Measurements from ENCODE around the gene TLE5.
"Not testable (repeated sequence)": the region's sequence is repeated elsewhere in the genome, so short reads cannot be mapped to it uniquely, and the experiment has no call there.

The TLE5 gene

DNA sequence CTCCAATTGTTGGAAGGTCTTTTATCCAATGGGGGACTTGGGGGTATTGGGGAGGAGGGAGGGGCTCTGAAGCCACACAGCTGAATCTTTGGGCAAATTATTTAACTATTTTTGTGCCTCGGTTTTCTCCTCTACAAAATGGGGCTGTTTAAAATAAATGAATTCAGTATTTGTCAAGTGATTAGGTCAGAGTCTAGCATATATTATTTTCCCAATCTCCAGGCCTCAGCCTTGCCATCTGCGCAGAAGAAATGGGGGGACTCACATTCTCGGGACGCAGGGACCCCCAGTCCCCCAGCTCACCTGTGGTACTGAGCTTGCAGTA is 1.5 kb downstream of the TLE5 start:
- DNase-seq, result no peak

DNA sequence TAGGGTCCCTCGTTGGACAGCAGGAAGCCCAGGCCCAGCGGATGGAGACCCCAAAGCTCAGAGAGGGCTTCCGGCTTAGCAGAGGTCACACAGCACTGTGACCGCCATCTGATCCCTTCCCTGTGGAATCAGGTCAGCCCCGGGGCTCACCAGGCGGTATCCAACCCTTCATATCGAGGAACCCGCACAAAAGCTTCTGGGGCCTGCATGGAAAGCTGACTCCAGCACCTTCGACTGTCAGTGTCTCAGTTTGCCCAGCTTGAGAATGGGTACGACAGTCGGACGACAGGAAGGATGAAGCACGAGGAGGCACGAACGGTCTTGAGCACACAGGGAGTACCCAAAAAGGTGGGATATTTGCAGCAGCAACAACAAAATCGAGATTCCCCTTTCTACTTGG is 2.6 kb downstream of the TLE5 start:
- DNase-seq, result no peak

DNA sequence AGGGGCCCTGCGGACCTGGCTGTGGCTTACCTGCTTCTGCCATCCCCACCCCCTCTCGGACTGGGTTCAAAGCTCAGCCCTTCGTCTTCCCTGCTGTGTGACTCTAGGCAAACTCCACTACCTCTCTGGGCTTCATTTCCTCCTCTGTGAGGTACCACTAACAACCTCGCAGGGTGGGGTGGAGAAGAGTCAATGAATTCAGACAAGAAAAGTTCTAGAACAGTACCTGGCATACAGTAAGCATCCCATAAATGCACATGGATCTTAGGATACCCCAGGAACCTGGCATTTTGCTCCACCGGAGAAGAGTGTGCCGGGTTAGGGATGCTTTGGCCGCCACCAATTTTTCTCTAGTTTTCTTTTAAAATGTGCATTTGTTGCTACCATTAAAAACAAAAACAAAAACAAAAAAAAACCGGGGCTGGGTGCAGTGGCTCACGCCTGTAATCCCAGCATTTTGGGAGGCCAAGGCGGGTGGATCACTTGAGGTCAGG is 3.4 kb downstream of the TLE5 start:
- no peak for DNase-seq

DNA sequence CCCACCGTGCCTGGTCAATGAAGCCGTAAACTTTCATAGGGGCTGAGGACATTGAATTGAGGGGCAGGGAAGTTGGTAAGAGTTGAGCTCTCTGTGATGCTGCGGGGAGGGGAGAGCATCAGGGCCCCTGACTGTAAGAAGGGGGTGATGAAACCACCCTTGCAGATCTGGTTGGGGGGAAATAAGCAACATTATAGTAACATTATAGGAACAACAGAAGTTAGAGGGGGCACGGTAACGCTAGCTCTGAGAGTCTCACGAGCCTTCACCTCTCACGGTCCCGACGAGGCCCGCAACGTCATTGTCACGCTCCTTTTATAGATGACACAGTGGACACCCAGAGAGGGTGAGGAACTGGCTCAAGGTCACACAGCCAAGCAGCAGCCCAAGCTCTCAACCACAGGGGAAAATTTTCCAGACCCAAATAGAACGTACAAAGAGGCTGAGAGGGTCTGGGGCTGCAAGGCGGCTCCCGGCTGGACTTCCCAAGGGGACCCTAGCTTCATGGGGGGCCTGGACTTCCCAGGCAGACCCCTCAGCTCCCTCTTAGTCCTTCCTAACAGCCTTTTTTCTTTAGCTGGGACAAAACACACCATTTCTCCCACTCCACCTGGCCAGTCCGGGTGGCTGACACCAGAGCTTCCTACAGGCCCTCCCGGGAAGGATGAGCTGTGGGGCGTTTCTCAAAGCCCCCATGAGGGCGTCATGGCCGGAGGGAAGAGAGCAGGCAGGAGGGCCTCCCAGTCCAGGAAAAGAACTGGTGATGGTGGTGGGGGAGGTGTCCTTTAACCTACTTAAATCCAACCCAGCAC is 4.1 kb downstream of the TLE5 start:
- no peak for DNase-seq

DNA sequence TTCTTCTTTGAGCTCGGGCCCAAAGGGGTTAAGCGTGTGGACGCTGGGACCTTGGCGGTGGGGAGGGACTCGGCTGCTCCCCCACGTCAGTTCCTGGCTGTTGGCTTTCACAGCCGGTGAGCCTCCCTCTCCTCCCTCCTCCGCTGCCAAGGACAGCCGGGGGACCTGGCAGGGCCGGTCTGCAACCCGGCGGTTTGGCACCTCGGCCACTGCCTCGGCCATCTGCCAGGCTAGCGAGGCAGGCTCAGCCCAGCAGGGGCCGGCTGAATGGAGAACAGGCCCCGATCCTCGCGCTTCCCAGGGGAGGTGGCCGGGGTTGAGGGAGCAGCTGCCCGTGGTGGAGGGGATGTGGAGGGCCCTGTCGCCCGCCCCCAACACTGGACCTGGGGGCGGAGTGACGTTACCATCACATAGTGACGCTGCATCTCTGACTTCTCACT is 5.0 kb downstream of the TLE5 start:
- DNase-seq, result no peak

DNA sequence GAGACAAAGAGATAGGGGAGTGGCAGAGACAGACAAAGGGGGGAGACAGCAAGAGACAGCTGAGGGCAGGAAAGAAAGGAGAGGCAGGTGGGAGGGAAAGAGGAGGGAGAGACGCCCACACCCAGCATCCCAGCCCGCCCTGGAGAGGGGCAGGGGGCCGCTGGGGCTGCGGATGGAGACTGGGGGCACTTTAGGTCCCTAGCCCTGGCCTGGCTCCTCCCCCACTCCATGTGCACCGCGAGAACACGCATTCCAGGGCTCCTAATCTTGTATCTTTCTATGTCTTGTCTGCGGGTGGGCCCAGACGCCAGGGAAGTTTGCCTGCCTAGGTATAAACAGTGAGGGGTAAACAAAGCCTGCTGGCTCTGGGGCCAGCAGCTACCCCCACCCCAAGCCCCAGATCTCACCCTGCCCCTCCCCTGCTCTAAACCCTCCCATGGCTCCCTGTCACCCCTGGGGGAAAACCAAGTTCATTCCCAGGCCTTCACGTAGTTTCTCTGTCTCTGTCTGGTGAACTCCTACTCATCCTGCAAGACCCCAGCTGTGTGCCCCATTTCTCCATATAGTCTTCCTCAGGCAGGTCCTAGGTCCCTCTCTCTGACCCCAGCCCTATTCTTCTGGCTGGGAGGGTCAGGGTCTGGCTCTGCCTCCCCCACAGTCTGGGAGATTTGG is 5.7 kb downstream of the TLE5 start:
- DNase-seq, result no peak

DNA sequence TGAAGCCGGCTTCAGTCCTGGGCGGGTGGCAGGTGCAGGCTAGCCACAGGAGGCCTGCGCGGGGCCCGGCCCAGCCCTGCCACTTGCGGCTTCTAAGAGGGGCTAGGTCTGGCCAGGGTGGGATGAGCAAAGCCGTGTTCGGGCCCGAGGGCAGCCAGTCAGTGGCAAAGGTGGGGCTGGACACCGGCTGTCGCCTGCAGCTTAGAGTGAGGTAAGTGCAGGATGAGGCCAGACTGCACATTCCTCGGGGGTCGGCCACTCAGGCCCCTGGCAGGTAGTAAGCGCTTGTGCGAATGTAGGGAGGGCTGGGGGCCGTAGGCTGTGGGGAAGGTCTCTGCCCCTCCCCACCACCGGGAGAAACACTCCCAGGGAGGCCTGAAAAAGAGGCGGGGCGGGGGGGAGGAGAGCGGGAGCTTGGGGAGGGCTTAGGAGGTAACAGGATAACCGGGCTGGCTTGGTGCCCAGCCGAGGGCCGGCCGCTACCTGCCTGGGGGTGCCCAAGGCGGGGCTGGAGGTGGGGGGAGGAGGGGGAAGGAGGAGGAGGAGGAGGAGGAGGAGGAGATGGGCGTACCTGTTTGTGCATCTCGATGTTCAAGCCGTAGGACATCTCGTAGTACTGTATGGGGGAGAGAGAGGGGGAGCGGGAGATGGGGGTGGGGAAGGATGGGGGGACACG is 6.4 kb downstream of the TLE5 start:
- no peak for DNase-seq

DNA sequence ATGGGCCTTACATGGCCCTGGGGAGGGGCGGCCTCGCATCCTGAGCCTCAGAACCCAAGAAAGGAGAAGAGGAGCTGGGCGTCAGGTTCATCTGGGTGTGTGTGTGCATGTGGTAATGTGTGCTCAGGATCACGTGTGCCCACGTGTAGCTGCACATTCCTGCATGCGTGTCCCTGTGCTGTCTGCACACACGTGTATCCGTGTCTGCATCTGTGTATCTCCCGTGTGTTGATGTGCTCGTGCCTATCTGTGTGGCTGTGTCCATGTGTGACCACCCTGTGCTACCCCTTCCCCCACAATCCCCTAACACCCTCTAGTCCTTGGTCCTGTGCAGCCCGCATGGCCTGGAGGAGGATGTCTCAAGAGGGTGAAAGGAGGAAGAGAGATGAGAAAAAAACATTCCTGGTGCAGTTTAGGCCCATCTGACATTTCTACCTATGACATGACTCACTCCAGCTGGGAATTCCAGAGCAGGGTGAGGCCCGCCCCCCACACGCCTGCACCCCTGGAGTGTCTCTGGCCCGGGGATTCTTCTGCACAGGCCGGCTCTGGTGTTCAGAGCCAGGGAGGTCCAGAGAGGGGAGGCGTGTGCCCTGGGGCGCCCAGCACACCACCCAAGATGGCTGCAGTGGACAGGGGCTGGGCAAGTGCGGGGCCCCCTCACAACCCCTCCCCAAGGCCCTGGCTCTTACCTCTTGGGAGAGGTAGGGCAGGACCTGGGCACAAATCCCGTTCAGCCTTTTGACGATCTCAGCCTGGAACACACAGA is 7.1 kb downstream of the TLE5 start:
- no peak for DNase-seq

DNA sequence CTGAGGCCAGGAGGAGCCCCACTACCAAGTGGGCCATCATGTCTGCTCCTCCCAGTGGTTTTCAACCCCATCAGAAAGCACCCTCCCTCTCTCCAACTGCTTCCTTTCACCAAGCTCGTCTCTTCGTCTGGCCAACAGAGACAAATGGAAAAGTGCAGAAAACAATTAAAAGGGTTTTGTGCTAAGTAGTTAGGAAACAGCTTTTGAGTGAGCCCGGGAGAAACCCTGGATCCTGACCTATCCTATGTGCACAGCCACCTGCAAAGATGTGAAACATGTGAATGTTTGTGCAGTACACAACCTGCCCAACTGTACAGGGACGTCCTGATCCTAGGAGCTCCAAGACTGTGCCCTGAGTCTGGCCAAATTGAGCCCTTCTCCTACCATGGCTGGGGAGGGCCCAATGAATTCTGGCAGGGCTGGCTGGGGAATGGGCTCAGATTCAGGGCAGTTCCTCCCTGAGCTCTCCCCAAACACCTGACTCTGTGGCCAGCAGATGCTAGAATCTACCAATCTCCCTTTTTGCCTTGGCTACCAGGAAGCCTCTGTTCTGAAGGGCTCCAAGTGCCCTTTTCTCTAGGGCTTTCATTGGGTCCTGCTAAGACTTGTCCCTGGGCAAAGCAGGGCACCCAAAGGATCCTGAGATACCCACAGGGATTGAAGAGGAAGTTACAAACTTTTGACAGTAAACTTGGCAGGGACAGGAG is 7.9 kb downstream of the TLE5 start:
- DNase-seq, result no peak

DNA sequence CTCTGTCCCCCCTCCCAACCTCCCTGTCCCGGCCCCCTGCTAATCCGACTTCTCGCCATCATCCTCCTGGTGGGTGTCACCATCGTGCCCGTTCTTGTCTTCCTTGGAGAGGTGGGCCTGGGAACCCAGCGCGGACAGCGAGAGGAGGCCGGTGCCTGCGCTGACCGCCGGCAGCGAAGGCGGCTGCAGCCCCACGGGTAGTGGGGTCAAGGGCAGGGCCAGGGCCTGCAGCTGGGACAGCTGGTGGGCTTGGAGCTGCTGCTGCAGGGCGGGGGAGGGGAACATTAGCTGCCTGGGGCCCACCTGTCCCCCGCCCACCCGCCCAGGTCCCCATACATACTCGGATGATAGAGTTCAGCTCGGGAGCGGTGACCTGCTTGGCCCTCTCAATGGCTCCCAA is 8.5 kb downstream of the TLE5 start:
- no peak for DNase-seq

DNA sequence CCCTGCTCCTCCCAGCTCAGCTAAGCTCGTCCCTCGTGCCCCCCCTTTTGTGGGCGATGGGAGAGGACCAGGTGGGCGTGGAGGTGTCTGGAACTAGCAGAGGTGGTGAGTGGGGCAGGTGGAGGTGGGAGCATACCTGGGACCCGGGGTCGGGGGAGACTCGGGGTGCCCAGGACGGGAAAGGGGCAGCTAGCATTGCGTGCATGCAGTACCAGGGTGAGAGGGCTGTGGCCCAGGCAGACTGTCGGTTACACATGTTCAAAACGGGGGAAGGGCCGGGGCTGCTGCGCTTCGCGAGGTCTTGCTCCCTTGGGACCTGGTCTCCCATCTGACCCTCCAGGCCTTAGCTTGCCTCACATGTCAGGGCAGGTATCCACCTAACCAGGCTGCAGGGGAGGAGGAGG is 9.1 kb downstream of the TLE5 start:
- no peak for DNase-seq

DNA sequence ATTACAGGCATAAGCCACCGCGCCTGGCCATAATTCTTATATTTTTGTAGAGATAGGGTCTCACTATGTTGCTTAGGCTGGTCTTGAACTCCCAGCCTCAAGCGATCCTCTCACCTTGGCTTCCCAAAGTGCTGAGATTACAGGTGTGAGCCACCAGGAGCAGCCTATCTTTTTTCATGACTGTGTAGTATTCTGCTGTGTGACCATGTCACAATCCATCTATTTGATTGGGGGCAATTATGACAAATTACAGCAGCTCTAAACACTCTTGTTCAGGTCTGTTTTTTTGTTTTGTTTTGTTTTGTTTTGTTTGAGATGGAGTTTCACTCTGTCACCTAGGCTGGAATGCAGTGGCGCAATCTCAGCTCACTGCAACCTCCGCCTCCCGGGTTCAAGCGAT is 12.3 kb downstream of the TLE5 start:
- DNase-seq, result not testable (repeated sequence)

DNA sequence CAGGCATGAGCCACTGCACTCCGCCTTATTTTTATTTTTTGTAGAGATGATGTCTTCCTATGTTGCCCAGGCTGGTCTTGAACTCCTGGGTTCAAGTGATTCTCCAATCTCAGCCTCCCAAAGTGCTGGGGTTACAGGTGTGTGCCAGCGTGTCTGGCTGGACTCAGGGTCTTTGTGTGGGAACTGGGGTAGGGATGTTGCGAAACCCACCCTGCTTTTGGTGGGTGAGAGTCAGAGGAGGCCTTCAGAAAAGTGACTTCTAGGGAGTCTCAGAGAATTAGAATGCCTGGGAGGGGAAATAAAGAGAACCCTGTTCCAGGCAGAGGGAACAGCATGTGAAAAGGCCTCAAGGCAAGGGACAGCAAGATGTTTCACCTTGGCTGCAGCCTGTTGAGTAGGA is 13.2 kb downstream of the TLE5 start:
- DNase-seq, result no peak

DNA sequence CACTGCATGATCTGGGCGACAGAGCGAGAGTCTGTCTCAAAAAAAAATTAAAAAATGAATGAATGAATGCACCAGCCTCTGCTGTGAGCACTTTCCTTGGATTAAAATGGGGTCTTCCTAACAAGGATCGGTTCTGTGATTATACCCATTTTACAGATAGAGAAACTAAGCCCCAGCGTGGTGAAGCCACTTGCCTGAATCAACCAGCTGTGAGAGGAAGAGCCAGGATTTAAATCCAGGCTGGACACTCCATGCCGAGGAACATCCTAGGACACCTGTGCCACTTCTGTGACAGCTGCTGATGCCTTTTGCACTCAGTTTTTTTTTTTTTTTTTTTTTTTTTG is 14.1 kb downstream of the TLE5 start:
- DNase-seq, result no peak

DNA sequence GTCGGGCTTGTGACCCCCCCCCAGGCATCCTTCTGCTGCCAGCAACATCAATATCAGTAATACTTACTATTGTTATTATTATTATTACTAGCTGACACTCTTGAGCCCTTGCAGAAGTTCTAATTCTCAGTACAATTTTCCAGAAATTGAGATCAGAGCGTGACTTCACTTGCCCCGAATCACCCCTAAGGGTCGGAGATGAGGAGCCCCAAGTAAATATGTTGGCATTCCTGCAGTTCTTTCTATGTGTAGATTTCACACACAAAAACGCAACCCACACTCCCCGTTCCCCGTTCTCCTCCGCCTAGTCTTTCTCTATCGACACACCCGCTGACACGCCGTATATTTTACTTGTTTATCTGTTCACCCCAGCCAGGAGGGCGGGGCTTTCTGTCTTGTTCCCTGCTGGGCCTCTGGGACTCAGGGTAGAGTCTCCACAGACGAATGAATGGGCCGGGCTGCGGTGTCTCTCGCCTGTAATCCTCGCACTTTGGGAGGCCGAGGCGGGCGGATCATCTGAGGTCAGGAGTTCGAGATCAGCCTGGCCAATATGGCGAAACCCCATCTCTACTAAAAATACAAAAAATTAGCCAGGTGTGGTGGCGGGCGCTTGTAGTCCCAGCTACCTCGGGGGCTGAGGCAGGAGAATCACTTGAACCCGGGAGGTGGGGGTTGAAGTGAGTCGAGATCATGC is 14.7 kb downstream of the TLE5 start:
- no peak for DNase-seq

DNA sequence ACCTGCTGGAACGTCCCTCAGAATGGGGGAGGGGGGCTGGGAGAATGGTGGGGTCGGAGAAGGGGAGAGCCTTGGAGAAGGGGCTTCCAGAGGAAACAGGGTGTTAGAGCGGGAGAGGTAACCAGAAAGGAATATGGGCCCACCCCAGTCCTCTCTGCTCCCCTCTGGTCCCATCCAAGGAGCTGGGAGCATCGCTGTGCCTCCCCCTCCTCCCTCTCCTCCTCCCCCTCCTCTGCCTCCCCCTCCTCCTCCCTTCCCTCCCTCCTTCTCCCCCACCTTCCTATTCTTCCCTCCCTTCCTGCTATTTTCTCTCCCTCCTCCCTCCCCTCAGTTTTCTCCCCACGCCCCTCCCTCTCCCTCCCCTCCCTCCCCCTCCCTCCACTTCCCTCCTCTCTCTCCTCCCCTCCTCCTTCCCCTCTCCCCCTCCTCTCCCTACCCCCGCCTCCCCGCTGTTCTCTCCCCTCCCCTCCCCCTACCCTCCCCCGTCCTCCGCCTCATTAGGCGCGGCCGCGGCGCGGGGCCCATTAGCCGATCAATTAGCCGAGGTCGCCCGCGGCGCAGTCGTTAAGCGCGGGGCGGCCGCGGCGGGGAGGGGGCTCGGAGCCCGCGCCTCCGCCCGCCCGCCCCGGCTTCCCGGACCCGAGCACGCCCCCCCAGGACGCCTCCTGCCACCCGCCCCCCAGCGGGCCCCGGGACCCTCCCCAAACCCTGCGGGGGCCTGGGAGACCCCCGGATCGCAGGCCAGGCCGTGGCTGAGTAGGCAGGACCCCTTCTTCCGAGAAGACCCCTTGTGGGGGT is 15.4 kb downstream of the TLE5 start:
- DNase-seq, result no peak

DNA sequence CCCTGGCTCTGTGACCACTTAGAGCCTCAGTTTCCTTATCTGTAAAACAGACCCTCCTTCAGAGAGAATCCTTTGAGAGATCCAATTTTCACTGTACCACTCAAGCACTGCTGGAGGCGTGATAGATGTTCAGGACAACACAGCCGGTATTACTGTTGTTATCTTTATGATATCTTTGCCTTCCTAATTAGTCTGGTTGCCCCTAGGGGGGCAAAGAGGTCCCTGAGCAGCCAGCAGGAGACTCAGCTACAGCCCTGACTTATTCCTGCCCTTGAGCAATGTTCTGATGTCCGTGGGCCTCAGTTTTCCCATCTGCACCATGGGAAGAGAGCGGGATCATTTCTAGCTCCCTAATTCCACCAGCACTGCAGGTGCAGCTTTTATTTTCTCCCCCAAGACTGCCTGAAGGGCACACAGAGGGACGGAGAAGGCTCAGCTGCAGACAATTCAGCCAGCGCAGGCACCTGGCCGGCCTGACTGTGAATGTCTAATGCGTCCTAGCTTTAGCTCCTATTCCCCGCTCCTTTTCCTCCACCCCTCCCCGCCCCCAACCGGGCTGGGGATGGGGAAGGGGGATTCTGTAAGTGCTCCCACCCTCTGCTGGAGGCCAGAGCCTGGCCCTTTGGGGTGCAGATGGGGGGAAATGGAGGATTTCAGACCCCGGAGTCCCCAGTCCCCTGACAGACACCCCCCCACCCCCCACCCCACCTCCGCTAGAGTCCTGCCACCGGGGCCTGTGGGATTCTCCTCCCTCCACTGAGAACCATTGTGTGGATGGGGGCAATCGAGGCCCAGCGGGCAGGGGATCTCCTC is 16.2 kb downstream of the TLE5 start:
- no peak for DNase-seq

DNA sequence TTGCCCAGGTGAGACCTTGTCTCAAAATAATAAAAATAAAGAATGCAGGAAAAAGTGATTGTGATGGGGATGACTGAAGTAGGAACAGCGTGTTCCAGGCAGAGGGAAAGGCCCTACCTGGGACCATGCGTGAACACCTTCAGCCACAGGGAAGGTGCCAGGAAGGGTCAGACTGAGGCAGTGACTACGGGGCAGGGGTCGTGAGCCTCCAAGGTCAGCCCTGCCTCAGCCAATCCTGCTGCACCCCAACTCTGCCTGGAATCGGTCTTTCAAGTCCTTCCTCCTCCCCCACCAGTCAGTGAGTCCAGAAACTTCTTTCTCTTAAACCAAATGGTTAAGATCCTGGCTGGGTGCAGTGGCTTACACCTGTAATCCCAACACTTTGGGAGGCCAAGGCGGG is 17.1 kb downstream of the TLE5 start:
- no peak for DNase-seq

DNA sequence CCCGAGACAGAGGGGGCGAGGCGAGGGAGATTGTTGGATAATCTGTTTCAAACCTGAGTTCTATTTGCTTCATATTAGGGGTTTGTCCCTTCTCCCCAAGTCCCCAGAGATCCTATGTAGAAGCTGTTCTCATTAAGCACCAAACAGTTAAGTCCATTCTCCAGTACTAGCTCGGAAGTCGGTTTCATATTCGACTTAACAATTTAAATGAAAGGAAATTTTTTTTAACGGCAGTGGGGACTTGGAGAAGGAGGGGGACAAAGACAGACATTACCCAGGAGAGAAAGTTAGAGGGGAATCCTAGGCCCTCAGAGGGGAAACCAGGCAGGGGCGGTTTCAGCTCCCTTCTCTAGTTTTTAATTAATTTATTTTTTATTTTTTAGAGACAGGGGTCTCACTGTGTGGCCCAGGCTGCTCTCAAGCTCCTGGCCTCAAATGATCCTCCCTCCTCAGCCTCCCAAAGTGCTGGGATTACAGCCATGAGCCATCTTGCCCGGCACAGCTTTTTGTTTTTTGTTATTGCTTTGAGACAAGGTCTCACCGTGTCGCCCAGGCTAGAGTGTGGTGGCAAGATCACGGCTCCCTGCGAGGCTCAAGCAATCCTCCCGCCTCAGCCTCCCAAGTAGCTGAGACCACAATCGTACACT is 19.6 kb downstream of the TLE5 start:
- no peak for DNase-seq
